ENCODE data around the gene CMTM2. TPM values are rescaled to one million over a fixed set of nuclear protein-coding genes. Genes with fewer than 3 reads are reported as not detected.

The CMTM2 gene
- total RNA-seq, 4 donors from 2014 or later = not detected

DNA sequence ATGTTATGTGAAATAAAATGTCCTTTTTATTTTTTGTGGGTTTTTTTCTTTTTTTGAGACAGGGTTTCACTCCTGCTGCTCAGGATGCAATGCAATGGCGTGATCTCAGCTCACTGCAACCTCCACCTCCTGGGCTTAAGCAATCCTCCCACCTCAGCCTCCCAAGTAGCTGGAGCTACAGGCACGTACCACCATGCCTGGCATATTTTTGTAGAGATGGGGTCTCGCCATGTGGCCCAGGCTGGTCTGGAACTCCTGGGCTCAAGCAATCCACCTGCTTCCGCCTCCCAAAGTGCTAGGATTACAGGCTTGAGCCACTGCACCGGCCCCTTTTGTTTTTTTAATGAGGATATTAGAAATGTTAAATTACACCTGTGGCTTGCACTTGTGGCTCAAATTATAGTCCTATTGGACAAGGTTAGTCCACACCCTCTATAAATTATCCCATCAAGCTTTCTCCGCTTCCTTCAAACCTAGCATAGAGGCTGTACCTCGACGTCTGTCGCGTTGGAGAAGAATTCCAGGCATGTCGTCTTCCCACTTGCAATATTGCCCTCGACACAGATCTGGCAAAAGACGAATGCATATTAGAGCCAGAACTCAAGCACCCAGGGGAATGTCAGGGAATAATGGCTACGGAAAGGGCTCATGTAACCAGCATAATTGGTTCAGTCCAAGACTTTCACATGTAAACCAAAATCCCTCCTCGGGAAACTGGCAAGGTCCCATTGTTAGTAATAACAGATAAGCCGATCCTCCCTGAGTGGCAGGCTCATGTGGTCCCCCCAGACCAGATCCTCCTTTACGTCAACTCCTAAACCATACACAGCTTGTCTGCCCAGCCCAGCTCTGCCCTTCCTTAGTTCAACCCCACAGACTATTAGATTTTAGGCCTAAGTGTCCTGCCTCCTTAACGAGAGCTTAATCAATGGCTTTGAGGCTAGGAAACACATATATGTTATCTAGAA is 37.6 kb upstream of the CMTM2 start:
- TF ChIP-seq, protein P1, sequence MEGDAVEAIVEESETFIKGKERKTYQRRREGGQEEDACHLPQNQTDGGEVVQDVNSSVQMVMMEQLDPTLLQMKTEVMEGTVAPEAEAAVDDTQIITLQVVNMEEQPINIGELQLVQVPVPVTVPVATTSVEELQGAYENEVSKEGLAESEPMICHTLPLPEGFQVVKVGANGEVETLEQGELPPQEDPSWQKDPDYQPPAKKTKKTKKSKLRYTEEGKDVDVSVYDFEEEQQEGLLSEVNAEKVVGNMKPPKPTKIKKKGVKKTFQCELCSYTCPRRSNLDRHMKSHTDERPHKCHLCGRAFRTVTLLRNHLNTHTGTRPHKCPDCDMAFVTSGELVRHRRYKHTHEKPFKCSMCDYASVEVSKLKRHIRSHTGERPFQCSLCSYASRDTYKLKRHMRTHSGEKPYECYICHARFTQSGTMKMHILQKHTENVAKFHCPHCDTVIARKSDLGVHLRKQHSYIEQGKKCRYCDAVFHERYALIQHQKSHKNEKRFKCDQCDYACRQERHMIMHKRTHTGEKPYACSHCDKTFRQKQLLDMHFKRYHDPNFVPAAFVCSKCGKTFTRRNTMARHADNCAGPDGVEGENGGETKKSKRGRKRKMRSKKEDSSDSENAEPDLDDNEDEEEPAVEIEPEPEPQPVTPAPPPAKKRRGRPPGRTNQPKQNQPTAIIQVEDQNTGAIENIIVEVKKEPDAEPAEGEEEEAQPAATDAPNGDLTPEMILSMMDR (IDR thresholded peaks at IDR 0.05; ENCODE audit: low read depth) = no peak

DNA sequence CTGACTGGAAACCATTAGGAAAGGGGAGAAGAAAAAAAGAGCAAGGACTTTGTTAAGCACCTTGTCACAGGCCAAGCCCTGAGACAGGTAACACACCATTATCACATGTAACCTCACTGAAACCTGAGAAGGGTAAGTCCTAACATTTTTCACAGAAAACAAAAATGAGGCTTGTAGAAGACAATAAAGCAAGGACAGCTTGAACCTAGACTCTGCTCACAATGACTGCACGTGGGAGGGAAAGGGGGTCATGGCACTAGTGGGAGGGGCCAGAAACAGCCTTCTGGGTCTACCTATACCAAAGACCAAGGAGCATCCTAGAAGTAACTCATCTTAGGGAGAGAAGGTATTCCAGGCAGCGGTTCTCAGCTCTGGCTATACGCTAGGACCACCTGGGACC is 36.9 kb upstream of the CMTM2 start:
- TF ChIP-seq, protein P1 (IDR thresholded peaks at IDR 0.05; ENCODE audit: low read depth) = no peak

DNA sequence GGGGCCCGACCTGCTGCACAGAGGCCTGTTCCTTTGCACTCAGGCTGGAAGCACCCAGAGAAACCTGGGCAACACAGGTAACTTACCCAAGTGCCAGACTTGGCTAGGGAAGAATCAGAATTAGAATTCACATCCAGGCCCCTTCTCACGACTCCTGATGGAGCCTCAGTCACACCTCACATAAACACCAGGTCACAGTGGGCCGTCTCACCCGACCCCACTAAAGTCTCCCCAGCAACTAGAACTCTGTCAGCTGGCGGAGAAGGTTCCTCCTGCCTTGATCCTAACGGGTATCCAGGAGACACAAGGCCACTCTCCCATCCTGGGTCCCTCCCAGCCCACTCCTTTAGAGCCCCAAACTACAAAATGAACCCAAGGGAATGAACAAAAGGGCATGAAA is 35.7 kb upstream of the CMTM2 start:
- TF ChIP-seq, protein P1 (IDR thresholded peaks at IDR 0.05; ENCODE audit: low read depth) = no peak

DNA sequence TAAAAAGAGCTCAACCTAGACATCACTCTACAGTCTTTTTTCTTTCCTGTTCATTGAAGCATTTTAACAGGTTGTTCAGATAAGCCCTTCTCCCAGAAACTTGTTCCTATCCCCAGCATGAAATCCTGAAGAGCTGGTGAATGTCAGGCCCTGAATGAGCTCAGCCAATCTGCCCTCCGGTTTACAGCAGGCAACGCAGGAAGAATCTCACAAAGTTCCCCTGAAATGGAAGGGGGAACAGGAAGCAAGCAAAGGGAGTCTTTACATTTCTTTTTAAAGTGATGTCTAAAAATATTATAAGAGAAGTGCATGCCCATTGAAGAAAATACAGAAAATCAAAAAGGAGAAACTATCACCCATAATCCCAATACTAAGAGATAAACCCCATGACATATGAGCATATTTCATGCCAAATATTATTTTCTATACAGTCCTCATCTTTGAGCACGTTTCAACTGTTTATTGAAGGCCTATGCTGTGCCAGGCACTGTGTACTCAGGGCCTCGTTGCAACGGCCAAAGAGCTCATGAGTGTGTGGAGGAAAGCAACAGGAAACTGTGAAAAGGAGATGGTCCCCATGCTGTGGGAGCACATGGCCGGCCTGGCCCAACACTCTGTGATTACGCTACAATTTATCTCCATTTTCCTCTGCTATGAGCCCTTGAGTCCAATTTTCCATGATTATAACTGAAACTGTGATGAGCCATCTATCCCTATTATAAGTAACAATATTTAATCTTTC is 35.1 kb upstream of the CMTM2 start:
- TF ChIP-seq, protein P1 (IDR thresholded peaks at IDR 0.05; ENCODE audit: low read depth) = no peak

DNA sequence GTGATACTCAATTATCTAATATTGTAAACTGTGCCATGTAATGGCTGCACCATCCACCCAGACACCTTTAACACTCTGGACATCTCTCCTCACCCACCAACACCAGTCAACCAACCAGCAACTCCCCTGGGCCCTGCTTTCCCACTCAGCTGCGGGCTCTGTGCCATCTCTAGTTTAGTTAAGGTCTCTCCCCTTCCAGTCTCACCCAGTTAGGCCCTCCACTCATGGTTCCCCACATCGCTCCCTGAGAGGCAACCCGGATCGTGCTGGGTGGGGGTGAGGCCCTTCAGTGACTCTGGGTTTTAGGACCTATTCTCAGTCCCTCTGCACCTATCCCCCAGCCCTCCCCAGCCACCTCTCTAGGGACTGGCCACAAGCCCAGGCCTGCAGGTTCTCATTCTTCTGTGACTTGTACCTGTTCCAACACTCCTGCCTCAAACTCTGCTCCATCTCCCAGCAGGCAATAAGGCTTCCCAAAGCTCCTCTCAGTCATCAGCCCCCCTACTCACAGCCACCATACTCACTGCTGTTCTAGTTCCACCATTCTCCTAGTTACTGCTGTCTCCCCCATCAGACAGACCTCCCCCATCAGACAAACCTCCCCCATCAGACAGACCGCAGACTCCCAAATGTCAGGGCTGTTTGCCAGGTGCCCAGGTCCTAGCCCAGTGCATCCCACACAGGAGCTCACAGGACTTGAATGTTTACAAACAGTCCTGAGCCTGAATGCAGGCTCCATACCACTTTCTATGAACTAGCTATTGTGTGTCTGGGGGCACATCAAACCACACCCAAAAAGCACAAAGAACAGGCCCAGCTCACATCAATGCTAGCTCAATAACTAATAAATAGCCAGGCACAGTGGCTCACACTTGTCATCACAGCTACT is 31.9 kb upstream of the CMTM2 start:
- TF ChIP-seq, protein P1 (IDR thresholded peaks at IDR 0.05; ENCODE audit: low read depth) = no peak

DNA sequence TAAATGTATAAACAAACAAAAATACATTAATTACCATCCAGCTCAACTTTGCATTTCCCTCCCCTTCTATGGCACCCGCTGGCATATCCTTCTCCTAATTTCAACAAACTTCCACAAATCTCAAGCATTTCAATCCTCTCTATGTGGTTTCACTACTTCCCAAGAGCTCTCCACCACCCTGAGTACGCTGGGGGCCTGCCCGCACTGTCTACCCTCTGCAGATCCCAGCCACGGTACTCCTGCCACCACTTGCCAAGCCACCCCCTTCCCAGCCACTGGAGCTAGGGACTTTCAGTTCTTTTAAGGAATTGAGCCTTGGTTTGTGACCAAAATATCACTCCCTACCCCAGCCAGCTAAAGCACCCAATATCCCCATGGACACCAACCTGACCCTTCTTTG is 31.2 kb upstream of the CMTM2 start:
- TF ChIP-seq, protein P1 (IDR thresholded peaks at IDR 0.05; ENCODE audit: low read depth) = no peak

Measured in subcutaneous adipose tissue (tissue), 4 donors.